HCT116 (cell line): ENCODE measurements around the gene FABP2. TPM values are rescaled to one million over a fixed set of nuclear protein-coding genes. Genes with fewer than 3 reads are reported as not detected.

ENCODE experiments used
- ATAC-seq: fragments of 200-7000 bp; cut with Tn5 transposase; 2 replicates; pipeline ENCODE4 v1.9.1; 2020; ENCODE audit warnings: mild to moderate bottlenecking, moderate library complexity
- BruUV-seq: library from RNA; stranded (reverse); fragments of 400-500 nt; replicated peaks from 2 replicates; lab custom pipeline; 2021; lab: Mats Ljungman, UMichigan
- CTCF ChIA-PET: fragments of 300-600 bp; sonication (Branson Sonifier 250); formaldehyde crosslinking; loops from one replicate; lab custom pipeline; 2021; ENCODE audit warnings: antibody characterized with exemption; lab: Charles Lee
- POLR2A ChIA-PET: fragments of 300-600, 350-600 bp; sonication (Branson Sonifier 250); formaldehyde crosslinking; loops from one replicate; lab custom pipeline; 2021; ENCODE audit warnings: antibody characterized with exemption; lab: Charles Lee
- RAD21 ChIA-PET, 2 experiments: fragments of 300-600 bp; sonication (Branson Sonifier 250); formaldehyde crosslinking; loops; one replicate each; lab custom pipeline; 2023; ENCODE audit warnings: low total read pairs in 2 of 2; ENCODE audit not compliant: uncharacterized antibody in 2 of 2, unreplicated experiment in 2 of 2, low non-redundant PET in 1 of 2; lab: Charles Lee
- DNase-seq: peaks from one replicate; pipeline ENCODE4 v3.0.0-alpha.2; 2010; ENCODE audit warnings: low read depth, low spot score
- H2AFZ ChIP-seq: fragments of 200-600 bp; shearing (Covaris generic), sonication (generic); 2 replicates; pipeline ENCODE4 v1.6.1; 2017; ENCODE audit warnings: low read depth, mixed run types, mixed read lengths, antibody characterized with exemption, low read length; ENCODE audit not compliant: poor library complexity, severe bottlenecking
- H3K27ac ChIP-seq: 2 replicates; pipeline ENCODE4 v1.5.1; 2012; ENCODE audit warnings: low read depth, low read length
- H3K27me3 ChIP-seq: fragments of 200-600 bp; sonication (generic); 2 replicates; pipeline ENCODE4 v1.6.1; 2016; ENCODE audit warnings: mixed run types, low read length, mixed read lengths; ENCODE audit not compliant: insufficient read depth
- H3K36me3 ChIP-seq, 2 experiments: fragments of 200-500 bp in 1 of 2; fragments of 200-600 bp in 1 of 2; sonication (Bioruptor generic) in 1 of 2; sonication (generic) in 1 of 2; 2 replicates each; pipeline versions ENCODE4 v1.5.1 to v1.6.1; 2014 to 2016; ENCODE audit warnings: low read length in 2 of 2, inconsistent platforms in 1 of 2, mixed read lengths in 1 of 2, mixed run types in 1 of 2; ENCODE audit not compliant: insufficient read depth in 2 of 2, control insufficient read depth in 1 of 2
- H3K4me1 ChIP-seq, 2 experiments: fragments of 200-600 bp in 1 of 2; sonication (generic) in 1 of 2; 2 replicates each; pipeline versions ENCODE4 v1.5.1 to v1.6.1; 2012 to 2017; ENCODE audit warnings: low read length in 2 of 2, inconsistent platforms in 1 of 2, mild to moderate bottlenecking in 1 of 2, mixed read lengths in 1 of 2, mixed run types in 1 of 2, moderate library complexity in 1 of 2; ENCODE audit not compliant: insufficient read depth in 2 of 2, control insufficient read depth in 1 of 2
- H3K4me2 ChIP-seq: fragments of 200-600 bp; sonication (generic); 2 replicates; pipeline ENCODE4 v1.6.1; 2017; ENCODE audit warnings: mixed run types, low read length, mixed read lengths
- H3K4me3 ChIP-seq, 2 experiments: fragments of 200-600 bp in 1 of 2; sonication (generic) in 1 of 2; replicated peaks in 1 of 2; 2 replicates each; pipeline ENCODE4 v1.5.1; 2011 to 2016; ENCODE audit warnings: low read length in 2 of 2, control low read depth in 1 of 2, low read depth in 1 of 2, mild to moderate bottlenecking in 1 of 2, mixed read lengths in 1 of 2, mixed run types in 1 of 2
- H3K79me2 ChIP-seq: fragments of 200-600 bp; sonication (generic); 2 replicates; pipeline ENCODE4 v1.6.1; 2017; ENCODE audit warnings: mild to moderate bottlenecking, mixed run types, low read length, moderate library complexity, mixed read lengths; ENCODE audit not compliant: insufficient read depth
- H3K9ac ChIP-seq: fragments of 200-600 bp; sonication (generic); 2 replicates; pipeline ENCODE4 v1.6.1; 2016; ENCODE audit warnings: low read length, mixed read lengths
- H3K9me2 ChIP-seq: fragments of 200-600 bp; sonication (generic), shearing (Covaris generic); 2 replicates; pipeline ENCODE4 v1.6.1; 2017; ENCODE audit warnings: mixed run types, mild to moderate bottlenecking, moderate library complexity; ENCODE audit not compliant: insufficient read depth
- H3K9me3 ChIP-seq, 2 experiments: fragments of 200-500 bp in 1 of 2; fragments of 200-600 bp in 1 of 2; sonication (Bioruptor generic) in 1 of 2; sonication (generic) in 1 of 2; 2 replicates each; pipeline ENCODE4 v1.6.1; 2014 to 2017; ENCODE audit warnings: low read length in 2 of 2, mixed read lengths in 2 of 2, inconsistent platforms in 1 of 2, low read depth in 1 of 2, mild to moderate bottlenecking in 1 of 2, mixed run types in 1 of 2, moderate library complexity in 1 of 2; ENCODE audit not compliant: control insufficient read depth in 1 of 2, insufficient read depth in 1 of 2
- H4K20me1 ChIP-seq: fragments of 200-600 bp; sonication (generic), shearing (Covaris generic); 2 replicates; pipeline ENCODE4 v1.6.1; 2017; ENCODE audit warnings: mixed run types, mild to moderate bottlenecking, moderate library complexity; ENCODE audit not compliant: insufficient read depth
- CEBPB ChIP-seq: IDR thresholded peaks from 2 replicates; pipeline ENCODE4 v1.6.1; 2012; ENCODE audit warnings: low read depth
- SIN3A ChIP-seq: IDR thresholded peaks from 2 replicates; pipeline ENCODE4 v1.6.1; 2012; ENCODE audit warnings: low read depth
- intact Hi-C: fragments of 100-400 bp; cut with micrococcal nuclease; formaldehyde crosslinking; loops from 2 replicates; pipeline ENCODE4 v1.10.0; 2022
- total RNA-seq: library from RNA; stranded (reverse); gene quantifications from one replicate; pipeline ENCODE4 v1.2.1, GENCODE V29; 2021; ENCODE audit not compliant: unreplicated experiment
- TF ChIP-seq, protein P1 (sequence below): IDR thresholded peaks from 2 replicates; pipeline ENCODE4 v1.6.1; 2012; ENCODE audit warnings: low read depth
- TF ChIP-seq, protein P2 (sequence below), 3 experiments: fragments of 200-600 bp in 1 of 3; sonication (generic) in 1 of 3; IDR thresholded peaks in 2 of 3; conservative IDR thresholded peaks in 1 of 3; 2 replicates each; pipeline ENCODE4 v1.5.1; 2012 to 2017; ENCODE audit warnings: low read depth in 2 of 3, low read length in 2 of 3, antibody characterized with exemption in 1 of 3, borderline replicate concordance in 1 of 3, control low read depth in 1 of 3, mild to moderate bottlenecking in 1 of 3, mixed read lengths in 1 of 3, mixed run types in 1 of 3, moderate library complexity in 1 of 3; ENCODE audit not compliant: insufficient read depth in 1 of 3

The FABP2 gene
- total RNA-seq, 1 experiment from 2014 or later: not detected

- TF ChIP-seq, protein P1, sequence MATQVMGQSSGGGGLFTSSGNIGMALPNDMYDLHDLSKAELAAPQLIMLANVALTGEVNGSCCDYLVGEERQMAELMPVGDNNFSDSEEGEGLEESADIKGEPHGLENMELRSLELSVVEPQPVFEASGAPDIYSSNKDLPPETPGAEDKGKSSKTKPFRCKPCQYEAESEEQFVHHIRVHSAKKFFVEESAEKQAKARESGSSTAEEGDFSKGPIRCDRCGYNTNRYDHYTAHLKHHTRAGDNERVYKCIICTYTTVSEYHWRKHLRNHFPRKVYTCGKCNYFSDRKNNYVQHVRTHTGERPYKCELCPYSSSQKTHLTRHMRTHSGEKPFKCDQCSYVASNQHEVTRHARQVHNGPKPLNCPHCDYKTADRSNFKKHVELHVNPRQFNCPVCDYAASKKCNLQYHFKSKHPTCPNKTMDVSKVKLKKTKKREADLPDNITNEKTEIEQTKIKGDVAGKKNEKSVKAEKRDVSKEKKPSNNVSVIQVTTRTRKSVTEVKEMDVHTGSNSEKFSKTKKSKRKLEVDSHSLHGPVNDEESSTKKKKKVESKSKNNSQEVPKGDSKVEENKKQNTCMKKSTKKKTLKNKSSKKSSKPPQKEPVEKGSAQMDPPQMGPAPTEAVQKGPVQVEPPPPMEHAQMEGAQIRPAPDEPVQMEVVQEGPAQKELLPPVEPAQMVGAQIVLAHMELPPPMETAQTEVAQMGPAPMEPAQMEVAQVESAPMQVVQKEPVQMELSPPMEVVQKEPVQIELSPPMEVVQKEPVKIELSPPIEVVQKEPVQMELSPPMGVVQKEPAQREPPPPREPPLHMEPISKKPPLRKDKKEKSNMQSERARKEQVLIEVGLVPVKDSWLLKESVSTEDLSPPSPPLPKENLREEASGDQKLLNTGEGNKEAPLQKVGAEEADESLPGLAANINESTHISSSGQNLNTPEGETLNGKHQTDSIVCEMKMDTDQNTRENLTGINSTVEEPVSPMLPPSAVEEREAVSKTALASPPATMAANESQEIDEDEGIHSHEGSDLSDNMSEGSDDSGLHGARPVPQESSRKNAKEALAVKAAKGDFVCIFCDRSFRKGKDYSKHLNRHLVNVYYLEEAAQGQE: no peak
These were observed 21.6 kb downstream of the FABP2 start (continued) for GRCh38 chr4:119300101-119300978.

GRCh38 chr4:119299741-119300100 is 22.2 kb downstream of the FABP2 start:
- Histone ChIP-seq H3K4me2 (peak overlapping the region; percentile 86), H2AFZ (no peak overlapping the region), H3K4me1 (peaks cover 3 to 20% of the 10 kb centered on the region in 2 experiments; a peak in 3 of 4 replicates), H3K36me3 (peaks cover 8 to 11% of the 10 kb centered on the region in 2 experiments; a peak in 2 of 4 replicates), H4K20me1 (no peaks in the 10 kb centered on the region), H3K27me3 (no peaks in the 10 kb centered on the region)
- ATAC-seq (no peak), DNase-seq (no peak)
- TSS peak; percentile 79 for BruUV-seq
- RAD21 ChIA-PET: no interaction called here
- TF ChIP-seq SIN3A: peak; percentile 22; the same call in 1 of the 2 replicates
- TF ChIP-seq, protein P2, sequence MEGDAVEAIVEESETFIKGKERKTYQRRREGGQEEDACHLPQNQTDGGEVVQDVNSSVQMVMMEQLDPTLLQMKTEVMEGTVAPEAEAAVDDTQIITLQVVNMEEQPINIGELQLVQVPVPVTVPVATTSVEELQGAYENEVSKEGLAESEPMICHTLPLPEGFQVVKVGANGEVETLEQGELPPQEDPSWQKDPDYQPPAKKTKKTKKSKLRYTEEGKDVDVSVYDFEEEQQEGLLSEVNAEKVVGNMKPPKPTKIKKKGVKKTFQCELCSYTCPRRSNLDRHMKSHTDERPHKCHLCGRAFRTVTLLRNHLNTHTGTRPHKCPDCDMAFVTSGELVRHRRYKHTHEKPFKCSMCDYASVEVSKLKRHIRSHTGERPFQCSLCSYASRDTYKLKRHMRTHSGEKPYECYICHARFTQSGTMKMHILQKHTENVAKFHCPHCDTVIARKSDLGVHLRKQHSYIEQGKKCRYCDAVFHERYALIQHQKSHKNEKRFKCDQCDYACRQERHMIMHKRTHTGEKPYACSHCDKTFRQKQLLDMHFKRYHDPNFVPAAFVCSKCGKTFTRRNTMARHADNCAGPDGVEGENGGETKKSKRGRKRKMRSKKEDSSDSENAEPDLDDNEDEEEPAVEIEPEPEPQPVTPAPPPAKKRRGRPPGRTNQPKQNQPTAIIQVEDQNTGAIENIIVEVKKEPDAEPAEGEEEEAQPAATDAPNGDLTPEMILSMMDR (IDR thresholded peaks at IDR 0.05 in 2 of 3, conservative IDR thresholded peaks at IDR 0.05 in 1 of 3; ENCODE audit: borderline replicate concordance in 1 of 3, insufficient read depth in 1 of 3, low read depth in 2 of 3, low read length in 2 of 3): no peak
- TF ChIP-seq CEBPB: no peak
- TF ChIP-seq, all 23 proteins: peak for 1
- peaks cover 26% of the 10 kb centered on the region for H3K79me2 ChIP-seq
- ChIA-PET POLR2A (interaction anchor here (1.3 to 1.4 kb wide), 3 partner anchors 87 to 259 kb away, joined by 3 to 5 read pairs (median 3); partner anchors contain the start of gene USP53), CTCF (interaction anchor here (1.4 to 2.0 kb wide), 2 partner anchors 194 to 257 kb away, joined by 6 to 7 read pairs; no protein-coding TSS in a partner anchor)
- H3K9me2 ChIP-seq: no peaks in the 10 kb centered on the region
- intact Hi-C loops: no loop called here
- H3K9ac ChIP-seq: peak overlapping the region; percentile 84
- H3K27ac ChIP-seq: peak overlapping the region; percentile 73
- no peaks in the 10 kb centered on the region for H3K9me3 ChIP-seq
- H3K4me3 ChIP-seq: peak overlapping the region; percentile 91 to 94
